H1 (cell line): ENCODE data around the gene GLCE. TPM values are rescaled to one million over a fixed set of nuclear protein-coding genes. Genes with fewer than 3 reads are reported as not detected.

Experiments used
- CTCF ChIA-PET: fragments of 300-600 bp; sonication (Branson Sonifier 250); formaldehyde crosslinking; loops from one replicate; lab custom pipeline; 2021; ENCODE audit not compliant: partially characterized antibody; lab: Charles Lee
- POLR2A ChIA-PET: fragments of 300-600 bp; sonication (Branson Sonifier 250); formaldehyde crosslinking; loops from one replicate; lab custom pipeline; 2021; ENCODE audit warnings: inconsistent platforms; ENCODE audit not compliant: partially characterized antibody; lab: Charles Lee
- DNase-seq, 2 experiments: peaks; one replicate each; pipeline versions ENCODE4 v3.0.0 to v3.0.0-alpha.2; 2010 to 2022; ENCODE audit warnings: low spot score in 2 of 2, low read depth in 1 of 2, mixed read lengths in 1 of 2
- FAIRE-seq: peaks from 2 replicates; lab custom pipeline; 2011; peaks lifted over from hg19 to GRCh38; lab: Jason Lieb, UNC
- H2AFZ ChIP-seq: 2 replicates; pipeline ENCODE4 v1.8.1; 2012; ENCODE audit warnings: low read length, inconsistent platforms
- H2AK5ac ChIP-seq: 2 replicates; pipeline ENCODE4 v1.6.1; 2013; ENCODE audit warnings: low read depth, low read length
- H2BK120ac ChIP-seq: replicated peaks from 2 replicates; pipeline ENCODE3; 2013; ENCODE audit warnings: low read depth, low read length, inconsistent platforms
- H2BK12ac ChIP-seq: 2 replicates; pipeline ENCODE4 v1.6.1; 2013; ENCODE audit warnings: low read depth, low read length
- H2BK15ac ChIP-seq: 2 replicates; pipeline ENCODE4 v1.6.1; 2013; ENCODE audit warnings: low read length
- H2BK20ac ChIP-seq: 2 replicates; pipeline ENCODE4 v1.6.1; 2013; ENCODE audit warnings: low read length
- H2BK5ac ChIP-seq: 2 replicates; pipeline ENCODE4 v1.6.1; 2013; ENCODE audit warnings: low read depth, low read length
- H3K14ac ChIP-seq: 2 replicates; pipeline ENCODE4 v1.6.1; 2013; ENCODE audit warnings: inconsistent platforms; ENCODE audit not compliant: insufficient read length
- H3K18ac ChIP-seq: 2 replicates; pipeline ENCODE4 v1.6.1; 2013; ENCODE audit warnings: low read length; ENCODE audit errors: extremely low read depth
- H3K23ac ChIP-seq: 2 replicates; pipeline ENCODE4 v1.6.1; 2013; ENCODE audit warnings: inconsistent platforms; ENCODE audit not compliant: insufficient read length
- H3K23me2 ChIP-seq: 2 replicates; pipeline ENCODE4 v1.6.1; 2013; ENCODE audit warnings: low read depth, low read length
- H3K27ac ChIP-seq: 2 replicates; pipeline ENCODE4 v1.6.1; 2011; ENCODE audit warnings: low read depth, low read length, inconsistent platforms
- H3K27me3 ChIP-seq, 4 experiments: replicated peaks in 1 of 4; 1 replicate in 1 of 4; 2 replicates in 3 of 4; pipeline versions ENCODE4 v1.6.1 to v1.8.1; 2011 to 2013; ENCODE audit warnings: low read length in 3 of 4, mild to moderate bottlenecking in 3 of 4, inconsistent platforms in 2 of 4, mixed read lengths in 2 of 4, moderate library complexity in 1 of 4; ENCODE audit not compliant: control insufficient read depth in 3 of 4, insufficient read depth in 3 of 4; ENCODE audit errors: extremely low read depth in 1 of 4
- H3K36me3 ChIP-seq, 4 experiments: 2 replicates each; pipeline versions ENCODE4 v1.6.1 to v1.8.1; 2011 to 2013; ENCODE audit warnings: mild to moderate bottlenecking in 4 of 4, low read length in 3 of 4, moderate library complexity in 2 of 4, control low read depth in 1 of 4, inconsistent platforms in 1 of 4; ENCODE audit not compliant: insufficient read depth in 4 of 4, control insufficient read depth in 2 of 4
- H3K4ac ChIP-seq: replicated peaks from 2 replicates; pipeline ENCODE3; 2013; ENCODE audit warnings: low read length, low read depth, mixed read lengths, inconsistent platforms; ENCODE audit not compliant: insufficient read length
- H3K4me1 ChIP-seq, 4 experiments: replicated peaks in 1 of 4; 1 replicate in 1 of 4; 2 replicates in 3 of 4; pipeline versions ENCODE4 v1.6.1 to v1.8.1; 2011 to 2013; ENCODE audit warnings: low read length in 3 of 4, inconsistent platforms in 2 of 4, mixed read lengths in 1 of 4; ENCODE audit not compliant: insufficient read depth in 4 of 4, control insufficient read depth in 3 of 4
- H3K4me2 ChIP-seq, 2 experiments: 2 replicates each; pipeline versions ENCODE4 v1.6.1 to v1.8.1; 2011 to 2013; ENCODE audit warnings: low read depth in 2 of 2, low read length in 2 of 2, control low read depth in 1 of 2, inconsistent platforms in 1 of 2, mild to moderate bottlenecking in 1 of 2; ENCODE audit not compliant: insufficient read depth in 1 of 2
- H3K4me3 ChIP-seq, 4 experiments: fragments of 200-600, 300-600 bp in 1 of 4; sonication (generic), shearing (Covaris generic), sonication (Bioruptor Twin) in 1 of 4; 2 replicates each; pipeline versions ENCODE4 v1.5.1 to v1.8.1; 2011 to 2016; ENCODE audit warnings: low read length in 4 of 4, low read depth in 3 of 4, control low read depth in 2 of 4, inconsistent platforms in 2 of 4, mild to moderate bottlenecking in 2 of 4, mixed read lengths in 1 of 4, moderate library complexity in 1 of 4; ENCODE audit not compliant: insufficient read depth in 2 of 4; ENCODE audit errors: extremely low read depth in 1 of 4
- H3K56ac ChIP-seq: replicated peaks from 2 replicates; pipeline ENCODE3; 2013; ENCODE audit warnings: low read depth, mild to moderate bottlenecking, mixed read lengths, low read length, inconsistent platforms; ENCODE audit not compliant: insufficient read length
- H3K79me1 ChIP-seq: 2 replicates; pipeline ENCODE4 v1.6.1; 2013; ENCODE audit warnings: low read depth, low read length, control low read depth
- H3K79me2 ChIP-seq, 2 experiments: 2 replicates each; pipeline versions ENCODE4 v1.6.1 to v1.8.1; 2012 to 2013; ENCODE audit warnings: low read length in 2 of 2, mild to moderate bottlenecking in 2 of 2, inconsistent platforms in 1 of 2; ENCODE audit not compliant: insufficient read depth in 2 of 2, control insufficient read depth in 1 of 2
- H3K9ac ChIP-seq, 4 experiments: replicated peaks in 1 of 4; 1 replicate in 1 of 4; 2 replicates in 3 of 4; pipeline versions ENCODE4 v1.6.1 to v1.8.1; 2011 to 2013; ENCODE audit warnings: low read depth in 3 of 4, low read length in 3 of 4, control low read depth in 2 of 4, mild to moderate bottlenecking in 2 of 4, moderate library complexity in 2 of 4, inconsistent platforms in 1 of 4; ENCODE audit errors: extremely low read depth in 1 of 4
- H3K9me3 ChIP-seq, 2 experiments: 2 replicates each; pipeline versions ENCODE4 v1.6.1 to v1.8.1; 2012 to 2013; ENCODE audit warnings: mild to moderate bottlenecking in 2 of 2, moderate library complexity in 2 of 2, control low read depth in 1 of 2, inconsistent platforms in 1 of 2, low read depth in 1 of 2, low read length in 1 of 2, mixed read lengths in 1 of 2; ENCODE audit not compliant: insufficient read depth in 2 of 2
- H4K20me1 ChIP-seq, 2 experiments: replicated peaks in 1 of 2; 2 replicates each; pipeline versions ENCODE3 to v1.8.1; 2011 to 2013; ENCODE audit warnings: inconsistent platforms in 2 of 2, low read length in 2 of 2, mild to moderate bottlenecking in 1 of 2; ENCODE audit not compliant: insufficient read depth in 2 of 2, control insufficient read depth in 1 of 2
- H4K5ac ChIP-seq: 2 replicates; pipeline ENCODE4 v1.6.1; 2013; ENCODE audit warnings: low read length, low read depth, mixed read lengths, inconsistent platforms; ENCODE audit not compliant: insufficient read length
- H4K8ac ChIP-seq: 2 replicates; pipeline ENCODE4 v1.8.0; 2013; ENCODE audit warnings: mild to moderate bottlenecking, moderate library complexity, low read length, inconsistent platforms; ENCODE audit not compliant: insufficient read depth; ENCODE audit errors: extremely low read depth
- H4K91ac ChIP-seq: replicated peaks from 2 replicates; pipeline ENCODE3; 2013; ENCODE audit warnings: low read length, mixed read lengths, inconsistent platforms; ENCODE audit not compliant: insufficient read length
- ASH2L ChIP-seq: fragments of 200-600, 300-600 bp; sonication (generic); IDR thresholded peaks from one replicate; pipeline ENCODE4 v1.7.1; 2017; ENCODE audit warnings: low read length
- BCL11A ChIP-seq, 2 experiments: IDR thresholded peaks; one replicate each; pipeline ENCODE4 v1.6.1; 2011; ENCODE audit warnings: low read depth in 2 of 2, low read length in 2 of 2, mild to moderate bottlenecking in 2 of 2
- CBX8 ChIP-seq: fragments of 300-800, 300-1000 bp; sonication (generic); IDR thresholded peaks from 2 replicates; pipeline ENCODE4 v1.7.1; 2016; ENCODE audit warnings: low read depth, low read length, borderline replicate concordance
- CTBP2 ChIP-seq: IDR thresholded peaks from 2 replicates; pipeline ENCODE4 v1.7.0; 2011; ENCODE audit warnings: borderline replicate concordance, mild to moderate bottlenecking, moderate library complexity, mixed read lengths, low read length; ENCODE audit not compliant: insufficient read depth, insufficient read length
- NANOG ChIP-seq: IDR thresholded peaks from 2 replicates; pipeline ENCODE4 v1.6.1; 2011; ENCODE audit warnings: low read length, low read depth, mild to moderate bottlenecking, inconsistent platforms; ENCODE audit not compliant: insufficient read depth, poor library complexity, severe bottlenecking
- NRF1 ChIP-seq: IDR thresholded peaks from 2 replicates; pipeline ENCODE4 v1.6.1; 2011; ENCODE audit warnings: mild to moderate bottlenecking, low read depth, low read length, improper control_type of control experiment
- SIX5 ChIP-seq: IDR thresholded peaks from 2 replicates; pipeline ENCODE4 v1.6.1; 2011; ENCODE audit warnings: mild to moderate bottlenecking, low read depth, low read length
- YY1 ChIP-seq: IDR thresholded peaks from 2 replicates; pipeline ENCODE4 v1.6.1; 2011; ENCODE audit warnings: low read depth, mild to moderate bottlenecking, low read length
- WGBS, 2 experiments: shearing (Covaris generic) in 1 of 2; methylation state at CpG; one replicate each; pipeline versions ENCODE4 v1.1.6 to v1.1.7; 2013 to 2015; ENCODE audit warnings: low lambda C conversion rate in 2 of 2, mixed read lengths in 2 of 2, inconsistent platforms in 1 of 2, low coverage in 1 of 2, missing lambda C conversion rate in 1 of 2; ENCODE audit not compliant: insufficient replicate concordance in 2 of 2, insufficient coverage in 1 of 2, insufficient read length in 1 of 2; ENCODE audit errors: extremely low coverage in 1 of 2, missing lambda C conversion rate in 1 of 2; 5-methylcytosine and 5-hydroxymethylcytosine counted together
- polyA plus RNA-seq, 7 experiments: library from polyadenylated mRNA; depleted of rRNA in 3 of 7; stranded (reverse) in 5 of 7; unstranded in 2 of 7; fragments of >200 nt in 5 of 7; fragments of 200-250 nt in 2 of 7; gene quantifications; 1 replicate in 5 of 7; 2 replicates in 1 of 7; 4 replicates in 1 of 7; pipeline versions ENCODE4 v1.2.1 to v1.2.3, GENCODE V29; 2011 to 2013; ENCODE audit warnings: missing spikeins in 2 of 7, mixed read lengths in 2 of 7
- total RNA-seq: library from RNA; stranded (reverse); fragmentation: NEBNext Ultra II Directional; extraction: Animal tissue kit (Norgen Biotek cat#: 25700); gene quantifications from 2 replicates; pipeline ENCODE4 v1.2.1, GENCODE V29; 2021
- TF ChIP-seq, protein P1 (sequence below), 3 experiments: IDR thresholded peaks; 1 replicate in 2 of 3; 2 replicates in 1 of 3; pipeline versions ENCODE4 v1.5.1 to v1.6.1; 2011; ENCODE audit warnings: low read length in 3 of 3, mild to moderate bottlenecking in 3 of 3, inconsistent platforms in 2 of 3, low read depth in 1 of 3, moderate library complexity in 1 of 3; ENCODE audit not compliant: insufficient read depth in 1 of 3; ENCODE audit errors: control extremely low read depth in 1 of 3
- TF ChIP-seq, protein P2 (sequence below): IDR thresholded peaks from 2 replicates; pipeline ENCODE4 v1.6.1; 2011; ENCODE audit warnings: low read length, improper control_type of control experiment

GLCE gene
- total and polyA plus RNA-seq, 2 of the 8 experiments (the other 6 are each of a cell fraction or from before 2014, with no cell fraction given) = 17.1 to 22.7 TPM

DNA sequence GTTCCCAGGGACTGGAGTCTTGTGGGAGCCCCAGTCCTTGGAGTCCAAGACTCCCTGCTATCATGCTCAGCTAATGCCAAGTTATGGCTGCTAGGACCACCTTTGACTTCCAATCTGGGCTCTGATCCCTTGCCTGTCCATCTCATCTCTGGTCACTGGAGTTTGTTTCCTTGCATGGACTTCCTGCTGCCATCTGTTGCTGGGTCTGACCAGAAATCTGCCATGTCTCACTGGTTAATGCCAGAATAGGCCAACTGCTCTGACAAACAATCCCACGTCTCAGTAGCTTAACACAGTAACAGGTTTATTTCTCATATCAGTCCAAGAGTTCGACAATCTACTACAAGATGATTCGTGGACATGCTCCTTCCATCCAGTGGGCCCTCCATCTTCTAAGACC is 10.1 kb upstream of the GLCE start:
- H3K4me1 ChIP-seq = peaks cover 0 to 5% (median 0%) of the 10 kb centered on the region in 4 experiments; a peak in 2 of 7 replicates
- TF ChIP-seq ASH2L (no peak), CBX8 (no peak), YY1 (no peak), NRF1 (no peak), BCL11A (IDR thresholded peaks at IDR 0.05; ENCODE audit: low read depth in 2 of 2, low read length in 2 of 2) (no peak), CTBP2 (no peak), NANOG (no peak), SIX5 (no peak)
- TF ChIP-seq, protein P1, sequence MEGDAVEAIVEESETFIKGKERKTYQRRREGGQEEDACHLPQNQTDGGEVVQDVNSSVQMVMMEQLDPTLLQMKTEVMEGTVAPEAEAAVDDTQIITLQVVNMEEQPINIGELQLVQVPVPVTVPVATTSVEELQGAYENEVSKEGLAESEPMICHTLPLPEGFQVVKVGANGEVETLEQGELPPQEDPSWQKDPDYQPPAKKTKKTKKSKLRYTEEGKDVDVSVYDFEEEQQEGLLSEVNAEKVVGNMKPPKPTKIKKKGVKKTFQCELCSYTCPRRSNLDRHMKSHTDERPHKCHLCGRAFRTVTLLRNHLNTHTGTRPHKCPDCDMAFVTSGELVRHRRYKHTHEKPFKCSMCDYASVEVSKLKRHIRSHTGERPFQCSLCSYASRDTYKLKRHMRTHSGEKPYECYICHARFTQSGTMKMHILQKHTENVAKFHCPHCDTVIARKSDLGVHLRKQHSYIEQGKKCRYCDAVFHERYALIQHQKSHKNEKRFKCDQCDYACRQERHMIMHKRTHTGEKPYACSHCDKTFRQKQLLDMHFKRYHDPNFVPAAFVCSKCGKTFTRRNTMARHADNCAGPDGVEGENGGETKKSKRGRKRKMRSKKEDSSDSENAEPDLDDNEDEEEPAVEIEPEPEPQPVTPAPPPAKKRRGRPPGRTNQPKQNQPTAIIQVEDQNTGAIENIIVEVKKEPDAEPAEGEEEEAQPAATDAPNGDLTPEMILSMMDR (IDR thresholded peaks at IDR 0.05; ENCODE audit: control extremely low read depth in 1 of 3, insufficient read depth in 1 of 3, low read depth in 1 of 3, low read length in 3 of 3) = no peak
- TF ChIP-seq, protein P2, sequence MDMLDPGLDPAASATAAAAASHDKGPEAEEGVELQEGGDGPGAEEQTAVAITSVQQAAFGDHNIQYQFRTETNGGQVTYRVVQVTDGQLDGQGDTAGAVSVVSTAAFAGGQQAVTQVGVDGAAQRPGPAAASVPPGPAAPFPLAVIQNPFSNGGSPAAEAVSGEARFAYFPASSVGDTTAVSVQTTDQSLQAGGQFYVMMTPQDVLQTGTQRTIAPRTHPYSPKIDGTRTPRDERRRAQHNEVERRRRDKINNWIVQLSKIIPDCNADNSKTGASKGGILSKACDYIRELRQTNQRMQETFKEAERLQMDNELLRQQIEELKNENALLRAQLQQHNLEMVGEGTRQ = no peak

More for the DNA sequence above, 10.1 kb upstream of the GLCE start:
- no peak overlapping the region for H3K56ac ChIP-seq
- H3K23me2 ChIP-seq = no peaks in the 10 kb centered on the region
- no peak overlapping the region for H3K14ac ChIP-seq
- H2BK20ac ChIP-seq = no peak overlapping the region
- DNase-seq (no peak), FAIRE-seq (no peak)
- H4K91ac ChIP-seq = no peak overlapping the region
- no peaks in the 10 kb centered on the region for H3K79me2 ChIP-seq
- no peak overlapping the region for H3K4ac ChIP-seq
- H3K79me1 ChIP-seq = no peaks in the 10 kb centered on the region
- H3K27ac ChIP-seq = no peak overlapping the region
- H4K8ac ChIP-seq = no peak overlapping the region
- H4K20me1 ChIP-seq = no peaks in the 10 kb centered on the region
- no peak overlapping the region for H3K4me2 ChIP-seq
- no peak overlapping the region for H3K18ac ChIP-seq
- H2BK12ac ChIP-seq = no peak overlapping the region
- ChIA-PET POLR2A (no interaction called here), CTCF (interaction anchor here (1.3 kb wide), 1 partner anchor 91 kb away, joined by 3 read pairs; no protein-coding TSS in a partner anchor)
- no peak overlapping the region for H3K9ac ChIP-seq
- no peak overlapping the region for H3K23ac ChIP-seq
- no peaks in the 10 kb centered on the region for H3K9me3 ChIP-seq
- H3K4me3 ChIP-seq = no peak overlapping the region
- H2BK5ac ChIP-seq = no peak overlapping the region
- H3K36me3 ChIP-seq = no peaks in the 10 kb centered on the region; a peak in 1 of 8 replicates
- H2BK120ac ChIP-seq = no peak overlapping the region
- 83% methylated on average over 3 of the region's 3 CpGs; no CpG with 5 or more reads in 1 of the 2 experiments for WGBS, 2 experiments
- no peak overlapping the region for H2AK5ac ChIP-seq
- no peaks in the 10 kb centered on the region; a peak in 1 of 7 replicates for H3K27me3 ChIP-seq
- H2AFZ ChIP-seq = no peak overlapping the region
- no peak overlapping the region for H2BK15ac ChIP-seq
- H4K5ac ChIP-seq = no peak overlapping the region
